IMR-90 (cell line): ENCODE data around the gene TOM1L1. TPM values are rescaled to one million over a fixed set of nuclear protein-coding genes. Genes with fewer than 3 reads are reported as not detected.

ENCODE experiments used
- ATAC-seq: fragments of 200-7000 bp; cut with Tn5 transposase; 2 replicates; pipeline ENCODE4 v1.9.1; 2020; ENCODE audit warnings: low read depth, mild to moderate bottlenecking, moderate library complexity
- BruUV-seq: library from RNA; stranded (reverse); fragments of 400-500 nt; replicated peaks from 2 replicates; lab custom pipeline; 2021; lab: Mats Ljungman, UMichigan
- CTCF ChIA-PET: fragments of 300-600 bp; formaldehyde crosslinking; extraction: SDS; loops from one replicate; lab custom pipeline; 2021; ENCODE audit warnings: antibody characterized with exemption; lab: Yijun Ruan, JAX
- POLR2A ChIA-PET: fragments of 300-600 bp; sonication (Branson Sonifier 250); formaldehyde crosslinking; loops from one replicate; lab custom pipeline; 2022; ENCODE audit warnings: antibody characterized with exemption; ENCODE audit not compliant: unreplicated experiment; lab: Charles Lee
- DNase-seq: peaks from one replicate; pipeline ENCODE4 v3.0.0; 2013
- H2AFZ ChIP-seq: replicated peaks from 2 replicates; pipeline ENCODE3; 2013; ENCODE audit warnings: low read length, mild to moderate bottlenecking; ENCODE audit not compliant: poor library complexity
- H2AK5ac ChIP-seq: 2 replicates; pipeline ENCODE4 v1.6.1; 2013; ENCODE audit warnings: low read depth, low read length, inconsistent platforms
- H2AK9ac ChIP-seq: replicated peaks from 2 replicates; pipeline ENCODE3; 2013; ENCODE audit warnings: mild to moderate bottlenecking, low read depth, low read length, moderate library complexity; ENCODE audit not compliant: poor library complexity
- H2BK120ac ChIP-seq: 2 replicates; pipeline ENCODE4 v1.6.1; 2013; ENCODE audit warnings: low read depth, low read length, inconsistent platforms
- H2BK15ac ChIP-seq: 3 replicates; pipeline ENCODE4 v1.6.1; 2013; ENCODE audit warnings: low read depth, low read length, inconsistent platforms
- H2BK20ac ChIP-seq: 2 replicates; pipeline ENCODE4 v1.6.1; 2013; ENCODE audit warnings: low read depth, mild to moderate bottlenecking, inconsistent platforms, low read length, moderate library complexity
- H2BK5ac ChIP-seq: 2 replicates; pipeline ENCODE4 v1.6.1; 2013; ENCODE audit warnings: mild to moderate bottlenecking, low read depth, low read length, inconsistent platforms; ENCODE audit not compliant: poor library complexity, severe bottlenecking
- H3K14ac ChIP-seq: replicated peaks from 2 replicates; pipeline ENCODE4 v1.6.1; 2013; ENCODE audit warnings: low read depth, low read length, inconsistent platforms
- H3K18ac ChIP-seq: 2 replicates; pipeline ENCODE4 v1.6.1; 2013; ENCODE audit warnings: low read depth, low read length, control low read depth
- H3K23ac ChIP-seq: 2 replicates; pipeline ENCODE4 v1.6.1; 2013; ENCODE audit warnings: low read depth, low read length, inconsistent platforms
- H3K27ac ChIP-seq: 2 replicates; pipeline ENCODE4 v1.5.1; 2013; ENCODE audit warnings: mild to moderate bottlenecking, control low read depth, low read length; ENCODE audit not compliant: insufficient read depth
- H3K27me3 ChIP-seq: 2 replicates; pipeline ENCODE4 v1.6.1; 2013; ENCODE audit warnings: low read length; ENCODE audit not compliant: control insufficient read depth, insufficient read depth
- H3K36me3 ChIP-seq: 2 replicates; pipeline ENCODE4 v1.6.1; 2013; ENCODE audit warnings: low read length, mixed read lengths; ENCODE audit not compliant: control insufficient read depth, insufficient read depth
- H3K4ac ChIP-seq: 2 replicates; pipeline ENCODE4 v1.6.1; 2013; ENCODE audit warnings: low read depth, low read length, inconsistent platforms
- H3K4me1 ChIP-seq: 2 replicates; pipeline ENCODE4 v1.6.1; 2013; ENCODE audit warnings: low read length, mixed read lengths; ENCODE audit not compliant: control insufficient read depth, insufficient read depth
- H3K4me2 ChIP-seq: 2 replicates; pipeline ENCODE4 v1.6.1; 2013; ENCODE audit warnings: low read depth, mild to moderate bottlenecking, control low read depth, low read length, moderate library complexity
- H3K4me3 ChIP-seq: 2 replicates; pipeline ENCODE4 v1.5.1; 2013; ENCODE audit warnings: low read depth, mild to moderate bottlenecking, control low read depth, low read length, moderate library complexity; ENCODE audit not compliant: insufficient read depth
- H3K56ac ChIP-seq: 2 replicates; pipeline ENCODE4 v1.6.1; 2013; ENCODE audit warnings: low read length, inconsistent platforms; ENCODE audit not compliant: insufficient read depth; ENCODE audit errors: extremely low read depth
- H3K79me1 ChIP-seq, 2 experiments: 2 replicates each; pipeline ENCODE4 v1.6.1; 2013; ENCODE audit warnings: low read length in 2 of 2, inconsistent platforms in 1 of 2, low read depth in 1 of 2
- H3K9ac ChIP-seq: 2 replicates; pipeline ENCODE4 v1.6.1; 2013; ENCODE audit warnings: low read depth, low read length, control low read depth
- H3K9me1 ChIP-seq: 2 replicates; pipeline ENCODE4 v1.6.1; 2013; ENCODE audit warnings: low read length, inconsistent platforms; ENCODE audit not compliant: insufficient read depth
- H3K9me3 ChIP-seq: 2 replicates; pipeline ENCODE4 v1.6.1; 2013; ENCODE audit warnings: low read length; ENCODE audit not compliant: control insufficient read depth, insufficient read depth
- H4K20me1 ChIP-seq: 2 replicates; pipeline ENCODE4 v1.6.1; 2013; ENCODE audit warnings: low read length, inconsistent platforms; ENCODE audit not compliant: insufficient read depth
- H4K5ac ChIP-seq: 2 replicates; pipeline ENCODE4 v1.6.1; 2013; ENCODE audit warnings: mild to moderate bottlenecking, low read depth, low read length, control low read depth
- H4K8ac ChIP-seq, 2 experiments: 2 replicates each; pipeline ENCODE4 v1.6.1; 2013; ENCODE audit warnings: low read depth in 2 of 2, low read length in 2 of 2, control low read depth in 1 of 2, inconsistent platforms in 1 of 2
- H4K91ac ChIP-seq: 2 replicates; pipeline ENCODE4 v1.6.1; 2013; ENCODE audit warnings: low read depth, low read length, inconsistent platforms; ENCODE audit not compliant: insufficient read depth
- BHLHE40 ChIP-seq: fragments of 150-350 bp; IDR thresholded peaks from 2 replicates; pipeline ENCODE4 v1.6.1; 2016; ENCODE audit warnings: mild to moderate bottlenecking, low read depth, low read length
- CEBPB ChIP-seq: IDR thresholded peaks from 2 replicates; pipeline ENCODE4 v1.6.1; 2012; ENCODE audit warnings: low read depth, low read length, improper control_type of control experiment
- CHD1 ChIP-seq: IDR thresholded peaks from 2 replicates; pipeline ENCODE4 v1.6.1; 2012; ENCODE audit warnings: low read depth, low read length, improper control_type of control experiment
- CTCF ChIP-seq: conservative IDR thresholded peaks from 2 replicates; pipeline ENCODE4 v1.5.1; 2012; ENCODE audit warnings: mild to moderate bottlenecking, low read depth, low read length, improper control_type of control experiment
- FOS ChIP-seq: fragments of 150-350 bp; IDR thresholded peaks from 2 replicates; pipeline ENCODE4 v1.6.1; 2016; ENCODE audit warnings: low read depth, low read length
- MAFK ChIP-seq: IDR thresholded peaks from 2 replicates; pipeline ENCODE4 v1.6.1; 2012; ENCODE audit warnings: low read depth, low read length, improper control_type of control experiment
- MAZ ChIP-seq: IDR thresholded peaks from 2 replicates; pipeline ENCODE4 v1.6.1; 2012; ENCODE audit warnings: low read depth, mild to moderate bottlenecking, low read length, improper control_type of control experiment, moderate library complexity, borderline replicate concordance
- MXI1 ChIP-seq: IDR thresholded peaks from 2 replicates; pipeline ENCODE4 v1.6.1; 2012; ENCODE audit warnings: low read depth, mild to moderate bottlenecking, low read length, moderate library complexity, borderline replicate concordance
- NFE2L2 ChIP-seq: fragments of 150-350 bp; IDR thresholded peaks from 2 replicates; pipeline ENCODE4 v1.6.1; 2016; ENCODE audit warnings: low read depth, mild to moderate bottlenecking, low read length
- POLR2A ChIP-seq: IDR thresholded peaks from 2 replicates; pipeline ENCODE4 v1.6.1; 2012; ENCODE audit warnings: mild to moderate bottlenecking, low read depth, low read length
- RAD21 ChIP-seq: IDR thresholded peaks from 2 replicates; pipeline ENCODE4 v1.6.1; 2012; ENCODE audit warnings: low read length, improper control_type of control experiment
- RCOR1 ChIP-seq: IDR thresholded peaks from 2 replicates; pipeline ENCODE4 v1.6.1; 2012; ENCODE audit warnings: mild to moderate bottlenecking, low read length, improper control_type of control experiment; ENCODE audit not compliant: insufficient replicate concordance
- RFX5 ChIP-seq: IDR thresholded peaks from 2 replicates; pipeline ENCODE4 v1.8.0; 2012; ENCODE audit warnings: low read depth, mild to moderate bottlenecking, low read length, moderate library complexity
- SMC3 ChIP-seq: fragments of 150-350 bp; IDR thresholded peaks from 2 replicates; pipeline ENCODE4 v1.6.1; 2016; ENCODE audit warnings: low read depth, mild to moderate bottlenecking, antibody characterized with exemption, low read length, moderate library complexity
- USF2 ChIP-seq: fragments of 150-350 bp; IDR thresholded peaks from 2 replicates; pipeline ENCODE4 v1.6.1; 2017; ENCODE audit warnings: mild to moderate bottlenecking, antibody characterized with exemption, low read length, low read depth
- dilution Hi-C: fragments of 300-500 bp; cut with HindIII; formaldehyde crosslinking; loops from one replicate; pipeline ENCODE4 v1.14.3; 2018; ENCODE audit warnings: low sequenced_read_pairs; ENCODE audit not compliant: unreplicated experiment
- in situ Hi-C: fragments of 300-500 bp; cut with MboI; formaldehyde crosslinking; loops from 3 replicates; pipeline ENCODE4 v1.14.3; 2019; ENCODE audit warnings: low sequenced_read_pairs, inconsistent platforms, mixed read lengths
- intact Hi-C: fragments of 100-400 bp; cut with micrococcal nuclease; formaldehyde crosslinking; loops from 2 replicates; pipeline ENCODE4 v1.10.0; 2022
- polyA plus RNA-seq, 3 experiments: library from polyadenylated mRNA; depleted of rRNA; stranded (reverse); fragments of >200 nt; gene quantifications; 2 replicates each; pipeline ENCODE4 v1.2.3, GENCODE V29; 2012; ENCODE audit warnings: low replicate concordance in 1 of 3
- total RNA-seq: library from RNA; depleted of rRNA; stranded (reverse); fragments of >200 nt; gene quantifications from 2 replicates; pipeline ENCODE4 v1.2.3, GENCODE V29; 2012
- TF ChIP-seq, protein P1 (sequence below): fragments of 150-350 bp; IDR thresholded peaks from 2 replicates; pipeline ENCODE4 v1.6.1; 2016; ENCODE audit warnings: low read depth, mild to moderate bottlenecking, low read length, moderate library complexity, borderline replicate concordance

The TOM1L1 gene
- total and polyA plus RNA-seq, 2 of the 4 experiments (the other 2 are of a cell fraction) = 13.0 to 20.1 TPM

- ATAC-seq (no peak), DNase-seq (no peak)
- H4K20me1 ChIP-seq = no peaks in the 10 kb centered on the region
- H4K91ac ChIP-seq = no peak overlapping the region
- no peak overlapping the region for H3K9ac ChIP-seq
- ChIA-PET POLR2A (no interaction called here), CTCF (no interaction called here)
- H2AK9ac ChIP-seq = no peak overlapping the region
- peaks cover 5% of the 10 kb centered on the region for H3K9me3 ChIP-seq
- H2AFZ ChIP-seq = no peak overlapping the region
- dilution Hi-C loops (no loop called here), in situ Hi-C loops (no loop called here), intact Hi-C loops (no loop called here)
- no peak overlapping the region for H2AK5ac ChIP-seq
- H3K4me3 ChIP-seq = no peak overlapping the region
- no peak overlapping the region for H2BK120ac ChIP-seq
- H3K4ac ChIP-seq = no peak overlapping the region
- no peak overlapping the region for H3K56ac ChIP-seq
- peaks cover 3% of the 10 kb centered on the region; the same call in 1 of the 2 replicates for H3K4me1 ChIP-seq
- no peak overlapping the region for H3K14ac ChIP-seq
- no peak overlapping the region for H4K8ac ChIP-seq
- no TSS peak for BruUV-seq
- no peak overlapping the region for H3K4me2 ChIP-seq
- no peaks in the 10 kb centered on the region for H3K27me3 ChIP-seq
- peaks cover 9 to 12% of the 10 kb centered on the region in 2 experiments; a peak in 2 of 4 replicates for H3K79me1 ChIP-seq
- H2BK5ac ChIP-seq = no peak overlapping the region
- H2BK15ac ChIP-seq = no peak overlapping the region
- H3K27ac ChIP-seq = no peak overlapping the region
- no peak for TF ChIP-seq RCOR1
- TF ChIP-seq CHD1 = no peak
- TF ChIP-seq BHLHE40 = no peak
- TF ChIP-seq MAFK = no peak
- no peak for TF ChIP-seq RFX5
- no peak for TF ChIP-seq FOS
- TF ChIP-seq MAZ = no peak
- TF ChIP-seq NFE2L2 = no peak
- TF ChIP-seq SMC3 = no peak
- TF ChIP-seq USF2 = no peak
- no peak for TF ChIP-seq CEBPB
- TF ChIP-seq, protein P1, sequence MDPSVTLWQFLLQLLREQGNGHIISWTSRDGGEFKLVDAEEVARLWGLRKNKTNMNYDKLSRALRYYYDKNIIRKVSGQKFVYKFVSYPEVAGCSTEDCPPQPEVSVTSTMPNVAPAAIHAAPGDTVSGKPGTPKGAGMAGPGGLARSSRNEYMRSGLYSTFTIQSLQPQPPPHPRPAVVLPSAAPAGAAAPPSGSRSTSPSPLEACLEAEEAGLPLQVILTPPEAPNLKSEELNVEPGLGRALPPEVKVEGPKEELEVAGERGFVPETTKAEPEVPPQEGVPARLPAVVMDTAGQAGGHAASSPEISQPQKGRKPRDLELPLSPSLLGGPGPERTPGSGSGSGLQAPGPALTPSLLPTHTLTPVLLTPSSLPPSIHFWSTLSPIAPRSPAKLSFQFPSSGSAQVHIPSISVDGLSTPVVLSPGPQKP = no peak
- no peak for TF ChIP-seq CTCF
- TF ChIP-seq POLR2A = no peak
- TF ChIP-seq MXI1 = no peak
- TF ChIP-seq RAD21 = no peak
- H2BK20ac ChIP-seq = no peak overlapping the region
- no peaks in the 10 kb centered on the region for H3K9me1 ChIP-seq
- H4K5ac ChIP-seq = no peak overlapping the region
- no peak overlapping the region for H3K23ac ChIP-seq
- no peak overlapping the region for H3K18ac ChIP-seq
- no peaks in the 10 kb centered on the region for H3K36me3 ChIP-seq
Measured at GRCh38 chr17:54979657-54980056, 79.0 kb downstream of the TOM1L1 start.
